Astrocyte (in vitro differentiated cells and primary cell): ENCODE data around the gene HMGCS2.

Experiments used
- EZH2 ChIP-seq: IDR thresholded peaks from 2 replicates; pipeline ENCODE4 v1.6.1; 2012; ENCODE audit warnings: mild to moderate bottlenecking, low read length, inconsistent platforms; ENCODE audit not compliant: insufficient read depth
- TF ChIP-seq, protein P1 (sequence below): IDR thresholded peaks from 2 replicates; pipeline ENCODE4 v1.5.1; 2011; ENCODE audit warnings: low read depth, mild to moderate bottlenecking, inconsistent platforms, low read length, moderate library complexity; ENCODE audit not compliant: insufficient read depth

DNA sequence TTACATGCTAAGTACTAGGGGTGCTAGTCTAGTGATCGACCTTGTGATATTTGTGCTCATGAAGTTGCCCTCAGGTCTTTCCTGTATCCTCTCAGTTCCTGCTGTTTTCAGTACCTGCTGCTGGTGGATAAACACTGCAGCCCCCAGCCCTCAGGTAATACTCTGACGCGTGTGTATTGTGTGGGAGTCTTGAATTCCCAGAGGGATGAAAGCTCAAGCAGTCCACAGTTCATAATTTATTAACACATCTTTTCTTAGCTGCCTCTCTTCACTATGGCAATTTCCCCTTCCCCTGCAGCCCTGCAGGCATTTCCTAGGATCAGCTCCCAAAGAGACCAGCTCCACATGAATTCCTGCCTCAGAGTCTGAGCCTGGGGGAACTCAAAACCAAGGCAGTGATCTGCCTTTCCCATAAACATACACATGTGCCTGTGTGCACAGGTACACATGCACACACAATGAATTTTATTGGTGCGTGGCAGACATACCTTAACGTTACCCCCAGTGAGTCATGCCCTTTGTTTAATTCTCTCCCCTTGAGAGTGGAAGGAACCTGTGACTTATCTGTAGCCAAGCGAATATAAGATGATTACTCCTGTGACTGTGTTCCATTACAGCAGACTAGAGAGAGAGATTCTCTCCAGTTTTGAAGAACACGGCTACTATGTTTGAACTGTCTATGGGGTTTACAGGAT lies 14.1 kb upstream of the HMGCS2 start:
- TF ChIP-seq, protein P1, sequence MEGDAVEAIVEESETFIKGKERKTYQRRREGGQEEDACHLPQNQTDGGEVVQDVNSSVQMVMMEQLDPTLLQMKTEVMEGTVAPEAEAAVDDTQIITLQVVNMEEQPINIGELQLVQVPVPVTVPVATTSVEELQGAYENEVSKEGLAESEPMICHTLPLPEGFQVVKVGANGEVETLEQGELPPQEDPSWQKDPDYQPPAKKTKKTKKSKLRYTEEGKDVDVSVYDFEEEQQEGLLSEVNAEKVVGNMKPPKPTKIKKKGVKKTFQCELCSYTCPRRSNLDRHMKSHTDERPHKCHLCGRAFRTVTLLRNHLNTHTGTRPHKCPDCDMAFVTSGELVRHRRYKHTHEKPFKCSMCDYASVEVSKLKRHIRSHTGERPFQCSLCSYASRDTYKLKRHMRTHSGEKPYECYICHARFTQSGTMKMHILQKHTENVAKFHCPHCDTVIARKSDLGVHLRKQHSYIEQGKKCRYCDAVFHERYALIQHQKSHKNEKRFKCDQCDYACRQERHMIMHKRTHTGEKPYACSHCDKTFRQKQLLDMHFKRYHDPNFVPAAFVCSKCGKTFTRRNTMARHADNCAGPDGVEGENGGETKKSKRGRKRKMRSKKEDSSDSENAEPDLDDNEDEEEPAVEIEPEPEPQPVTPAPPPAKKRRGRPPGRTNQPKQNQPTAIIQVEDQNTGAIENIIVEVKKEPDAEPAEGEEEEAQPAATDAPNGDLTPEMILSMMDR = no peak
- no peak for TF ChIP-seq EZH2
